Measurements from ENCODE around the gene SHISA8.

DNA sequence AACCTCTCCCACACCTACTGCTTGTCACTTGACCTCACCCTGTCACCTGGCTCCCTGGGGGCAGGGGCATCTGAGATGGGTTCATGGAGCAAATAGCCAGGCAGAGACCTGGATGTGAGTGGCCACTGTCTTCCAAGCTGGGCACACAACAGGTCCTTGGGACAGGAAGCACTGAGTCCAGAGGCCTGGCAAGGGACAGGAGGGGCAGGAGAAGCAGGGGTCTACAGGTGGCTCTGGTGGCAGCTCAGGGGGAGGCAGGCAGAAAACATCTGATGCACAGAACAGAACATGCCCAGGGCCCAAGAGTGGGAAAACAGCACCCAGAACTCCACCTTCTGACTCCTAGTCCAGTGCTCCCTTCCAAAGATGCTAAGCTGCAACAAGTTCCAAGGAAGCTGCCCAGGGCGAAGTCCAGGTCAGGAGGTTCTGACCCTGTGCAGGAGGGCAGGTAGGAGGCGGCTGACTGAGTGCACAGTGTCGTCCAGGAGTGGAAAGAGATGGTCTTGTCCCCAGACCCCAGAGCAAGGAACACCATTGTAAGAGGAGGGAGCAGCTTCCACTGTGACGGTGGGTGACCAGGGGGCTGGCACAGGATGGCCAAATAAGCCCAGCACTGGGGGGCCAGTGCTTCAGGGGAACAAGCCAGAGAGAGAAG is 8.2 kb upstream of the SHISA8 start:
- TF ChIP-seq, protein P1, sequence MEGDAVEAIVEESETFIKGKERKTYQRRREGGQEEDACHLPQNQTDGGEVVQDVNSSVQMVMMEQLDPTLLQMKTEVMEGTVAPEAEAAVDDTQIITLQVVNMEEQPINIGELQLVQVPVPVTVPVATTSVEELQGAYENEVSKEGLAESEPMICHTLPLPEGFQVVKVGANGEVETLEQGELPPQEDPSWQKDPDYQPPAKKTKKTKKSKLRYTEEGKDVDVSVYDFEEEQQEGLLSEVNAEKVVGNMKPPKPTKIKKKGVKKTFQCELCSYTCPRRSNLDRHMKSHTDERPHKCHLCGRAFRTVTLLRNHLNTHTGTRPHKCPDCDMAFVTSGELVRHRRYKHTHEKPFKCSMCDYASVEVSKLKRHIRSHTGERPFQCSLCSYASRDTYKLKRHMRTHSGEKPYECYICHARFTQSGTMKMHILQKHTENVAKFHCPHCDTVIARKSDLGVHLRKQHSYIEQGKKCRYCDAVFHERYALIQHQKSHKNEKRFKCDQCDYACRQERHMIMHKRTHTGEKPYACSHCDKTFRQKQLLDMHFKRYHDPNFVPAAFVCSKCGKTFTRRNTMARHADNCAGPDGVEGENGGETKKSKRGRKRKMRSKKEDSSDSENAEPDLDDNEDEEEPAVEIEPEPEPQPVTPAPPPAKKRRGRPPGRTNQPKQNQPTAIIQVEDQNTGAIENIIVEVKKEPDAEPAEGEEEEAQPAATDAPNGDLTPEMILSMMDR (IDR thresholded peaks at IDR 0.05; ENCODE audit: borderline replicate concordance, extremely low read depth, low read length, poor library complexity, severe bottlenecking), result no peak
- TF ChIP-seq EZH2 (IDR thresholded peaks at IDR 0.05; ENCODE audit: borderline replicate concordance, low read depth, low read length, severe bottlenecking), result no peak

All from DND-41 (cell line).